A549 (cell line): Measurements from ENCODE around the gene IL4R. TPM values are rescaled to one million over a fixed set of nuclear protein-coding genes. Genes with fewer than 3 reads are reported as not detected.
"Not testable (repeated sequence)": the region's sequence is repeated elsewhere in the genome, so short reads cannot be mapped to it uniquely, and the experiment has no call there.

Experiments
- ATAC-seq, 2 experiments: fragments of 200-7000 bp in 1 of 2; fragments of >200 bp in 1 of 2; cut with Nextera tagmentation in 1 of 2; cut with Tn5 transposase in 1 of 2; 3 replicates each; pipeline versions ENCODE4 v1.8.0 to v1.9.1; 2018 to 2020; ENCODE audit warnings: mild to moderate bottlenecking in 1 of 2, moderate library complexity in 1 of 2
- CTCF ChIA-PET: fragments of 300-600 bp; sonication (Branson Sonifier 250); formaldehyde crosslinking; extraction: SDS; loops from one replicate; lab custom pipeline; 2021; ENCODE audit warnings: antibody characterized with exemption, inconsistent platforms; lab: Yijun Ruan, JAX
- POLR2A ChIA-PET: fragments of 350-600 bp; formaldehyde crosslinking; extraction: SDS; loops from one replicate; lab custom pipeline; 2021; ENCODE audit warnings: antibody characterized with exemption, inconsistent platforms; lab: Yijun Ruan, JAX
- DNase-seq, 2 experiments: peaks; one replicate each; pipeline versions ENCODE4 v3.0.0 to v3.0.0-alpha.2; 2011 to 2016; ENCODE audit warnings: low read depth in 1 of 2, low spot score in 1 of 2
- FAIRE-seq: peaks from 2 replicates; lab custom pipeline; 2011; peaks lifted over from hg19 to GRCh38; lab: Jason Lieb, UNC
- H3K27ac ChIP-seq, 2 experiments: fragments of >200 bp; sonication (Bioruptor Twin); formaldehyde crosslinking; 3 replicates each; pipeline ENCODE4 v1.5.1; 2016 to 2017
- H3K4me1 ChIP-seq: fragments of >200 bp; sonication (Bioruptor Twin); formaldehyde crosslinking; 3 replicates; pipeline ENCODE4 v1.6.1; 2016
- H3K4me2 ChIP-seq: fragments of >200 bp; sonication (Bioruptor Twin); formaldehyde crosslinking; 3 replicates; pipeline ENCODE4 v1.6.1; 2016
- H3K4me3 ChIP-seq: fragments of >200 bp; sonication (Bioruptor Twin); formaldehyde crosslinking; 3 replicates; pipeline ENCODE4 v1.5.1; 2016
- H3K9me3 ChIP-seq: fragments of >200 bp; sonication (Bioruptor Twin); formaldehyde crosslinking; 3 replicates; pipeline ENCODE4 v1.6.1; 2016
- BHLHE40 ChIP-seq: IDR thresholded peaks from 2 replicates; pipeline ENCODE4 v1.6.1; 2012; ENCODE audit warnings: low read depth, low read length, inconsistent platforms
- CBX8 ChIP-seq: fragments of 200-600 bp; sonication (generic); IDR thresholded peaks from 2 replicates; pipeline ENCODE4 v1.6.1; 2016
- CHD2 ChIP-seq: fragments of 150-350 bp; IDR thresholded peaks from 2 replicates; pipeline ENCODE4 v1.6.1; 2014; ENCODE audit warnings: low read length; ENCODE audit not compliant: partially characterized antibody
- FOSB ChIP-seq: fragments of 250-450 bp; sonication (Bioruptor Pico); IDR thresholded peaks from 2 replicates; pipeline ENCODE4 v1.5.0; 2020; ENCODE audit warnings: mild to moderate bottlenecking, moderate library complexity
- FOSL2 ChIP-seq, 2 experiments: fragments of 450-650 bp in 1 of 2; fragments of >200 bp in 1 of 2; sonication (Bioruptor Twin) in 1 of 2; formaldehyde crosslinking; IDR thresholded peaks; 2 replicates each; pipeline versions ENCODE4 v1.5.0 to v1.6.1; 2016 to 2020; ENCODE audit warnings: mild to moderate bottlenecking in 1 of 2, moderate library complexity in 1 of 2
- HDAC2 ChIP-seq: fragments of 200-600 bp; sonication (generic); IDR thresholded peaks from 2 replicates; pipeline ENCODE4 v1.6.1; 2016
- MYC ChIP-seq: IDR thresholded peaks from 2 replicates; pipeline ENCODE4 v1.6.1; 2012; ENCODE audit warnings: mild to moderate bottlenecking, inconsistent platforms, low read length, improper control_type of control experiment, borderline replicate concordance
- NR3C1 ChIP-seq: fragments of >200 bp; sonication (Bioruptor Twin); formaldehyde crosslinking; IDR thresholded peaks from 3 replicates; pipeline ENCODE4 v1.6.1; 2017
- RCOR1 ChIP-seq: fragments of 150-350 bp; IDR thresholded peaks from 2 replicates; pipeline ENCODE4 v1.6.1; 2014; ENCODE audit warnings: antibody characterized with exemption, low read length, low read depth
- TFCP2L1 ChIP-seq: fragments of 250-450 bp; sonication (Bioruptor Pico); IDR thresholded peaks from 2 replicates; pipeline ENCODE4 v1.5.0; 2021; ENCODE audit warnings: mild to moderate bottlenecking
- TP53 ChIP-seq: fragments of 250-450 bp; sonication (Bioruptor Pico); IDR thresholded peaks from 2 replicates; pipeline ENCODE4 v1.5.0; 2021; ENCODE audit warnings: mild to moderate bottlenecking, moderate library complexity
- WGBS: methylation state at CpG from one replicate; pipeline ENCODE4 v1.1.6; 2017; ENCODE audit errors: missing lambda C conversion rate; 5-methylcytosine and 5-hydroxymethylcytosine counted together
- polyA plus RNA-seq, 4 experiments: library from polyadenylated mRNA; depleted of rRNA in 3 of 4; stranded (reverse); fragments of >200 nt; fragmentation: RNase III in 1 of 4; extraction: RNeasy Plus Mini Kit Qiagen cat#74134 plus additional on column Dnase treatment in 1 of 4; gene quantifications; 2 replicates in 3 of 4; 3 replicates in 1 of 4; pipeline ENCODE4 v1.2.3, GENCODE V29; 2011 to 2017
- TF ChIP-seq, protein P1 (sequence below): fragments of >200 bp; sonication (Bioruptor Twin); formaldehyde crosslinking; IDR thresholded peaks from 3 replicates; pipeline ENCODE4 v1.5.1; 2016
- TF ChIP-seq, protein P2 (sequence below): fragments of >200 bp; sonication (Bioruptor Twin); formaldehyde crosslinking; IDR thresholded peaks from 2 replicates; pipeline ENCODE4 v1.6.1; 2016

Gene IL4R
- polyA plus RNA-seq, 2 of the 4 experiments (the other 2 are of a cell fraction) = 14.4 to 19.3 TPM

DNA sequence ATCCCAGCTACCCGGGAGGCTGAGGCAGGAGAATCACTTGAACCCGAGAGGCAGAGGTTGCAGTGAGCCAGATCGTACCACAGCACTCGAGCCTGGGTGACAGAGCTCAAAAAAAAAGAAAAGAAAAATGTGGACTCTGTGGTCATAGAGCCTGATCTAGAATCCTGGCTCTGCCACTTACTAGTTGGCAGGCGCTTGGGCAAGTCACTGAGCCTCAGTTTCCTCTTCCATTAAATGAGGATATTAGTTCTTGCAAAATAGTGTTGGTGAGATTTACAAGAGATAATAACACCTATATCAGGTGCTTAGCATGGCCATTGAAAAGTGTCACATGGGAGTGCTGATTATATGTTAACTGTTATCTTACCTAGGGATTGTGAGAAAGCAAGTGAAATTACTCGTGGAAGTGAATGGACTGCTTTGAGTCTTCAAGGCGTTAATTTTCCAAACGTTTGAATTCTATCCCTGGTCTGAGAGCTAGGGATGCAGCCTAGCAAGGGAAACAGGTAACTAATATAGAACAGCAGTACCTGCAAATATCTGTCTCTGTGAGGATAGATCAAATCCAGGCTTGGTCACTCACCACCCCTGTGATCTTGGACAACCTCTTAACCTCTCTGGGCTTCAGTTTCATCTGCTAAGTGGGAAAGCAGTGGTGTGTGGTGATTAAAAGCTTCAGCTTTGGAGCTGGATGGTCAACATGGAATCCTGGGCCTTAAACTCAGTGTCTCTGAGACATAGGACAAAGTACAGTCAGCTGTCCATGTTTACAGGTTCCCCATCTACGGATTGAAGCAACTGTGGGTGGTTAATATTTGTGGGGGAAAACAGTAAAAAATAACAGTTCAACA lies 44.2 kb upstream of the IL4R start:
- no peak for DNase-seq
- CTCF ChIA-PET = interaction anchor here (3.2 to 3.4 kb wide), 2 partner anchors 35 to 98 kb away, joined by 10 to 24 read pairs; no protein-coding TSS in a partner anchor
- peak overlapping the region; percentile 90 for H3K4me2 ChIP-seq
- no peaks in the 10 kb centered on the region for H3K9me3 ChIP-seq
- 71% methylated on average over 9 of the region's 9 CpGs for WGBS
- H3K27ac ChIP-seq = peak overlapping the region; percentile 84 to 97
- POLR2A ChIA-PET = interaction anchor here (1.5 kb wide), 1 partner anchor 26 kb away, joined by 6 read pairs; no protein-coding TSS in a partner anchor
- peak overlapping the region; percentile 70 for H3K4me3 ChIP-seq
- TF ChIP-seq FOSL2 (IDR thresholded peaks at IDR 0.05) (no peak), FOSL2 (CRISPR knock-in tag; IDR thresholded peaks at IDR 0.05) (no peak), HDAC2 (0 out of 2 replicates have a peak, but pooled peaks have one; percentile 9)
- TF ChIP-seq, all 56 proteins: peak for 1
- peaks cover 35% of the 10 kb centered on the region for H3K4me1 ChIP-seq
- ATAC-seq = no peak
- FAIRE-seq = no peak

- TF ChIP-seq MYC = no peak
- no peak for TF ChIP-seq TFCP2L1 (CRISPR knock-in tag)
- POLR2A ChIA-PET = no interaction called here
- Histone ChIP-seq H3K4me2 (no peak overlapping the region), H3K27ac (no peak overlapping the region), H3K9me3 (no peaks in the 10 kb centered on the region), H3K4me1 (peaks cover 31% of the 10 kb centered on the region), H3K4me3 (no peak overlapping the region)
- WGBS = 91% methylated on average over 4 of the region's 4 CpGs
- DNase-seq (no peak), ATAC-seq (no peak), FAIRE-seq (no peak)
- CTCF ChIA-PET = interaction anchor here (0.8 to 3.4 kb wide), 4 partner anchors 11 to 588 kb away, joined by 3 to 24 read pairs (median 6); no protein-coding TSS in a partner anchor
Observed at GRCh38 chr16:27270349-27270748, 43.4 kb upstream of the IL4R start.

DNA sequence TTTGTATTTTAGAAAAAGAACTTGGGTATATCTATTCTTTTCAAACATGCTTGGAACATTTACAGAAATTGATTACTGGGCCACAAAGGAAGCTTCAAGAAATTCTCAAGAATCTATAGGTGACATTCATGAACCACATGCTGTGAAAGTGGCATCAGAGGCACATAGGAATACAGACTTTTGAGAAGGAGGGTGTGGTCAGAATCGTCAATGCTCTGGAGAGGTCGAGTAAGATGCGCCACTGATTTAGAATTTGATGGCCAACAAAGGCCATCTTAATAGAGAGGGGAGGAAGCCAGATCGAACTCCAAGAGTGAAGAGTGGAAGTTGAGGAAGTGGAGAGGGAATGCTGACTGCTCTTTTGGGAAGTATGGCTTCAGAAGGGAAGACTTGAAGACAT lies 41.7 kb upstream of the IL4R start:
- POLR2A ChIA-PET = no interaction called here
- no peak for ATAC-seq
- Histone ChIP-seq H3K4me1 (peaks cover 31% of the 10 kb centered on the region), H3K9me3 (no peaks in the 10 kb centered on the region), H3K4me3 (no peak overlapping the region)
- CTCF ChIA-PET = interaction anchor here (3.2 to 3.4 kb wide), 2 partner anchors 37 to 95 kb away, joined by 10 to 24 read pairs; no protein-coding TSS in a partner anchor
- DNase-seq = no peak
- WGBS = 95% methylated on average over 4 of the region's 4 CpGs
- no peak for FAIRE-seq
- TF ChIP-seq CBX8 (no peak), NR3C1 (no peak), CHD2 (no peak)
- TF ChIP-seq, protein P1, sequence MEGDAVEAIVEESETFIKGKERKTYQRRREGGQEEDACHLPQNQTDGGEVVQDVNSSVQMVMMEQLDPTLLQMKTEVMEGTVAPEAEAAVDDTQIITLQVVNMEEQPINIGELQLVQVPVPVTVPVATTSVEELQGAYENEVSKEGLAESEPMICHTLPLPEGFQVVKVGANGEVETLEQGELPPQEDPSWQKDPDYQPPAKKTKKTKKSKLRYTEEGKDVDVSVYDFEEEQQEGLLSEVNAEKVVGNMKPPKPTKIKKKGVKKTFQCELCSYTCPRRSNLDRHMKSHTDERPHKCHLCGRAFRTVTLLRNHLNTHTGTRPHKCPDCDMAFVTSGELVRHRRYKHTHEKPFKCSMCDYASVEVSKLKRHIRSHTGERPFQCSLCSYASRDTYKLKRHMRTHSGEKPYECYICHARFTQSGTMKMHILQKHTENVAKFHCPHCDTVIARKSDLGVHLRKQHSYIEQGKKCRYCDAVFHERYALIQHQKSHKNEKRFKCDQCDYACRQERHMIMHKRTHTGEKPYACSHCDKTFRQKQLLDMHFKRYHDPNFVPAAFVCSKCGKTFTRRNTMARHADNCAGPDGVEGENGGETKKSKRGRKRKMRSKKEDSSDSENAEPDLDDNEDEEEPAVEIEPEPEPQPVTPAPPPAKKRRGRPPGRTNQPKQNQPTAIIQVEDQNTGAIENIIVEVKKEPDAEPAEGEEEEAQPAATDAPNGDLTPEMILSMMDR = no peak
- TF ChIP-seq, all 56 proteins: peak for 0
- no peak overlapping the region for H3K4me2 ChIP-seq
- H3K27ac ChIP-seq = peak overlapping the region; percentile 8 to 40; a peak in 2 of 6 replicates

DNA sequence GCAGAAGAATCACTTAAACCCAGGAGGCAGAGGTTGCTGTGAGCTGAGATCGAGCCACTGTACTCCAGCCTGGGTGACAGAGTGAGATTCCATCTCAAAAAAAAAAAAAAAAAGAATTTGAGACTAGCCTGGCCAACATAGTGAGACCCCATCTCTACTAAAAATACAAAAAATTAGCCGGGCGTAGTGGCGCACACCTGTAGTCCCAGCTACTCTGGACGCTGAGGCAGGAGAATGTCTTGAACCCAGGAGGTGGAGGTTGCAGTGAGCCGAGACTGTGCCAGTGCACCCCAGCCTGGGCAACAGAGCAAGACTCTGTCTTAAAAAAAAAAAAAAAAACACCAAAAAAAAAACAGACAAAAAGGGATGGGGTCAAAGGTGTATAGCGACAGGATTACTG lies 41.1 kb upstream of the IL4R start:
- DNase-seq, ATAC-seq, H3K4me3 ChIP-seq, POLR2A ChIA-PET, H3K9me3 ChIP-seq, FAIRE-seq, H3K4me2 ChIP-seq: not testable (repeated sequence)
- Histone ChIP-seq H3K27ac (peak overlapping the region in 1 of 2 experiments; percentile 80; a peak in 3 of 6 replicates), H3K4me1 (peaks cover 31% of the 10 kb centered on the region)
- WGBS = 92% methylated on average over 7 of the region's 7 CpGs
- CTCF ChIA-PET = interaction anchor here (0.9 to 2.6 kb wide), 3 partner anchors 15 to 57 kb away, joined by 3 to 11 read pairs (median 7); no protein-coding TSS in a partner anchor

DNA sequence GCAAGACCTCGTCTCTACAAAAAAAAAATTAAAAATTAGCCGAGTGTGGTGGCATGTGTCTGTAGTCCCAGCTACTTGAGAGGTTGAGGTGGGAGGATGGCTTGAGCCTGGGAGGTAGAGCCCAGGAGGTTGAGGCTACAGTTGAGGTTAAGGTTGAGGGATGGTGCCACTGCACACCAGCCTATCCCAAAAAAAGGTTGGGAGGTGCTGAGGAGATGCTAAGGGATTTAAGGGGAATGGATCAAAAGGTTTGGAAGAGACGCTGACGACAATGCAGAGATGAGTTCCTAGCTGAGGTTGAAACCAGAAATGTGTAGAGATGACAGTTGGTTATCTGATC lies 40.5 kb upstream of the IL4R start:
- Histone ChIP-seq H3K4me2 (peak overlapping the region; percentile 71), H3K4me1 (peaks cover 31% of the 10 kb centered on the region), H3K27ac (peak overlapping the region; percentile 79 to 80), H3K4me3 (no peak overlapping the region), H3K9me3 (no peaks in the 10 kb centered on the region)
- FAIRE-seq = no peak
- 92% methylated on average over 4 of the region's 4 CpGs for WGBS
- ChIA-PET CTCF (interaction anchor here (0.9 to 2.6 kb wide), 5 partner anchors 14 to 102 kb away, joined by 3 to 11 read pairs (median 6); no protein-coding TSS in a partner anchor), POLR2A (interaction anchor here (1.0 kb wide), 1 partner anchor 54 kb away, joined by 3 read pairs; no protein-coding TSS in a partner anchor)
- no peak for DNase-seq
- TF ChIP-seq, protein P2, sequence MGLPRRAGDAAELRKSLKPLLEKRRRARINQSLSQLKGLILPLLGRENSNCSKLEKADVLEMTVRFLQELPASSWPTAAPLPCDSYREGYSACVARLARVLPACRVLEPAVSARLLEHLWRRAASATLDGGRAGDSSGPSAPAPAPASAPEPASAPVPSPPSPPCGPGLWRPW = no peak
- TF ChIP-seq RCOR1 (no peak), BHLHE40 (no peak), FOSB (CRISPR knock-in tag) (no peak), TP53 (no peak), FOSL2 (IDR thresholded peaks at IDR 0.05) (no peak), FOSL2 (CRISPR knock-in tag; IDR thresholded peaks at IDR 0.05) (no peak)
- no peak for ATAC-seq
